Measurements from ENCODE around the gene LZTS2.

DNA sequence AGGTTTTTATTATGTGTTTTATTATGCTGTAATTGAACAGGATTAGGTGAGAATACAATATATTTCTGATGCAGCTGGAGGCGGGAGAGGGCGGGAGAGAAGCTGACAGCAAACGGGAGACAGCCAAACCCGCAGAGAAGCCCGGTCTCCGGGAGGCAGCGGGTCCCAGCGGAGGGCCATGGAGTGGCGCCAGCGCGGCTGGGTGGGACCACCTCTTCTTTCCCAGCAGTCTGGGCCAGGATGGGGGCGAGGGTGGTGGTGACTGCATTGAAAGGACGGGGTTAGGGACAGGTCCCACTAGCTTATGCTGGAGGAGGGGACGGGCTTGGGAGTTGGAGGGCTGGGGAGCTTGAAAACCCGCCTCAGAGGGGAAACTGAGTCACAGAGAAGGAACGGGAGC, 47.7 kb downstream of the LZTS2 start:
- TF ChIP-seq, protein P1, sequence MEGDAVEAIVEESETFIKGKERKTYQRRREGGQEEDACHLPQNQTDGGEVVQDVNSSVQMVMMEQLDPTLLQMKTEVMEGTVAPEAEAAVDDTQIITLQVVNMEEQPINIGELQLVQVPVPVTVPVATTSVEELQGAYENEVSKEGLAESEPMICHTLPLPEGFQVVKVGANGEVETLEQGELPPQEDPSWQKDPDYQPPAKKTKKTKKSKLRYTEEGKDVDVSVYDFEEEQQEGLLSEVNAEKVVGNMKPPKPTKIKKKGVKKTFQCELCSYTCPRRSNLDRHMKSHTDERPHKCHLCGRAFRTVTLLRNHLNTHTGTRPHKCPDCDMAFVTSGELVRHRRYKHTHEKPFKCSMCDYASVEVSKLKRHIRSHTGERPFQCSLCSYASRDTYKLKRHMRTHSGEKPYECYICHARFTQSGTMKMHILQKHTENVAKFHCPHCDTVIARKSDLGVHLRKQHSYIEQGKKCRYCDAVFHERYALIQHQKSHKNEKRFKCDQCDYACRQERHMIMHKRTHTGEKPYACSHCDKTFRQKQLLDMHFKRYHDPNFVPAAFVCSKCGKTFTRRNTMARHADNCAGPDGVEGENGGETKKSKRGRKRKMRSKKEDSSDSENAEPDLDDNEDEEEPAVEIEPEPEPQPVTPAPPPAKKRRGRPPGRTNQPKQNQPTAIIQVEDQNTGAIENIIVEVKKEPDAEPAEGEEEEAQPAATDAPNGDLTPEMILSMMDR (IDR thresholded peaks at IDR 0.05), result no peak
- TF ChIP-seq POLR2AphosphoS5 (IDR thresholded peaks at IDR 0.05), result no peak
- TF ChIP-seq POLR2A (IDR thresholded peaks at IDR 0.05), result no peak
- no peak for TF ChIP-seq EP300 (IDR thresholded peaks at IDR 0.05; ENCODE audit: low read depth)
